Panc1 (cell line): ENCODE results near the gene TNIK. TPM values are rescaled to one million over a fixed set of nuclear protein-coding genes. Genes with fewer than 3 reads are reported as not detected.

Source experiments
- ATAC-seq: fragments of 200-7000 bp; cut with Tn5 transposase; 2 replicates; pipeline ENCODE4 v1.9.1; 2020; ENCODE audit warnings: mild to moderate bottlenecking, moderate library complexity
- BruUV-seq: library from RNA; stranded (reverse); fragments of 400-500 nt; replicated peaks from 2 replicates; lab custom pipeline; 2021; lab: Mats Ljungman, UMichigan
- CTCF ChIA-PET: fragments of 300-600 bp; sonication (Branson Sonifier 250); formaldehyde crosslinking; loops from one replicate; lab custom pipeline; 2022; ENCODE audit warnings: antibody characterized with exemption; lab: Charles Lee
- POLR2A ChIA-PET: fragments of 300-600 bp; sonication (Branson Sonifier 250); formaldehyde crosslinking; loops from one replicate; lab custom pipeline; 2022; ENCODE audit warnings: antibody characterized with exemption; lab: Charles Lee
- DNase-seq: peaks from one replicate; pipeline ENCODE4 v3.0.0-alpha.2; 2010; ENCODE audit warnings: low read depth, low spot score
- H3K27ac ChIP-seq: 2 replicates; pipeline ENCODE4 v1.5.1; 2011; ENCODE audit warnings: mild to moderate bottlenecking, low read length, inconsistent platforms
- H3K27me3 ChIP-seq: fragments of 200-500 bp; sonication (Bioruptor generic); 2 replicates; pipeline ENCODE4 v1.6.0; 2014; ENCODE audit warnings: low read length, inconsistent platforms; ENCODE audit not compliant: control insufficient read depth, insufficient read depth
- H3K36me3 ChIP-seq: fragments of 200-500 bp; sonication (Bioruptor generic); 2 replicates; pipeline ENCODE4 v1.5.1; 2014; ENCODE audit warnings: inconsistent platforms, mild to moderate bottlenecking, low read length, moderate library complexity; ENCODE audit not compliant: control insufficient read depth, insufficient read depth
- H3K4me1 ChIP-seq: 2 replicates; pipeline ENCODE4 v1.5.1; 2011; ENCODE audit warnings: inconsistent platforms, mild to moderate bottlenecking, low read length, moderate library complexity; ENCODE audit not compliant: control insufficient read depth, insufficient read depth
- H3K4me3 ChIP-seq, 2 experiments: 2 replicates each; pipeline ENCODE4 v1.5.1; 2011 to 2012; ENCODE audit warnings: low read depth in 2 of 2, low read length in 2 of 2, mild to moderate bottlenecking in 2 of 2, inconsistent platforms in 1 of 2, moderate library complexity in 1 of 2
- H3K9me3 ChIP-seq: fragments of 200-500 bp; sonication (Bioruptor generic); 2 replicates; pipeline ENCODE4 v1.5.1; 2014; ENCODE audit warnings: low read depth, mild to moderate bottlenecking, inconsistent platforms, low read length, moderate library complexity; ENCODE audit not compliant: control insufficient read depth, insufficient read depth
- POLR2AphosphoS5 ChIP-seq: IDR thresholded peaks from 2 replicates; pipeline ENCODE4 v1.6.1; 2012; ENCODE audit warnings: mild to moderate bottlenecking, low read depth, low read length, moderate library complexity
- SIN3A ChIP-seq: IDR thresholded peaks from 2 replicates; pipeline ENCODE4 v1.6.1; 2012; ENCODE audit warnings: low read depth, mild to moderate bottlenecking, low read length, moderate library complexity, borderline replicate concordance; ENCODE audit not compliant: insufficient read depth
- TCF7L2 ChIP-seq: IDR thresholded peaks from 2 replicates; pipeline ENCODE4 v1.6.1; 2011; ENCODE audit warnings: mild to moderate bottlenecking, low read depth, low read length, inconsistent platforms
- in situ Hi-C: cut with HindIII; loops from 2 replicates; pipeline ENCODE4 v1.10.0; 2016; ENCODE audit warnings: low sequenced_read_pairs, low pct_unique_long_range_greater_than_20kb
- intact Hi-C: fragments of 100-400 bp; cut with micrococcal nuclease; formaldehyde crosslinking; loops from one replicate; pipeline ENCODE4 v1.10.0; 2022; ENCODE audit not compliant: unreplicated experiment
- total RNA-seq: library from RNA; stranded (reverse); gene quantifications from one replicate; pipeline ENCODE4 v1.2.1, GENCODE V29; 2021; ENCODE audit not compliant: unreplicated experiment
- TF ChIP-seq, protein P1 (sequence below), 2 experiments: IDR thresholded peaks; 2 replicates each; pipeline ENCODE4 v1.6.1; 2011 to 2012; ENCODE audit warnings: low read depth in 2 of 2, control low read depth in 1 of 2, low read length in 1 of 2, mild to moderate bottlenecking in 1 of 2, moderate library complexity in 1 of 2; ENCODE audit not compliant: insufficient read depth in 1 of 2
- TF ChIP-seq, protein P2 (sequence below): fragments of 450-650 bp; IDR thresholded peaks from 2 replicates; pipeline ENCODE4 v1.5.1; 2017; ENCODE audit warnings: mild to moderate bottlenecking

TNIK gene
- total RNA-seq, 1 experiment from 2014 or later: 1.9 TPM

DNA sequence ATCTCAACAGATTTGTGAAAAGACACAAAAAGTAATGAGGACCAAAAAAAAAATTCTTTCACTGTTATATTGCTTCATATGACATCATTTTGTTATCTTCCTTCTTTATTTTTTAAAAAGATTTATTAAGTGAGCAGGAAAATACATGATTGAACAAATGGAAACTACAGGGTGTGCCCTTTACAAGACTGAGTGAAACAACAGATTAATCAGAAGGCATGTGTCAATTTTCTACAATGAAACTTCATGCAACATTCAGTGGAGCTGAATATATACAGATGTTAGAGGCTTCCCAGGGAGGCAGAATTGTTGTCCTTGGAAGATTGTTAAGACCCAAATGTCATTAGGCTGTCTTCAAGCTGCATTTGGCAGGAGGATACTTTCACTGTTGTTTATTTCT, 405.3 kb downstream of the TNIK start:
- H3K9me3 ChIP-seq: no peaks in the 10 kb centered on the region
- no peaks in the 10 kb centered on the region for H3K36me3 ChIP-seq
- no peak overlapping the region for H3K4me3 ChIP-seq
- POLR2A ChIA-PET: no interaction called here
- peaks cover 3% of the 10 kb centered on the region; the same call in 1 of the 2 replicates for H3K4me1 ChIP-seq
- intact Hi-C loops (loop anchor here (5.0 kb wide), 1 partner anchor 512 kb away; no protein-coding TSS in a partner anchor), in situ Hi-C loops (no loop called here)
- no TSS peak for BruUV-seq
- ATAC-seq: no peak
- TF ChIP-seq TCF7L2 (no peak), POLR2AphosphoS5 (no peak), SIN3A (no peak)
- TF ChIP-seq, protein P1, sequence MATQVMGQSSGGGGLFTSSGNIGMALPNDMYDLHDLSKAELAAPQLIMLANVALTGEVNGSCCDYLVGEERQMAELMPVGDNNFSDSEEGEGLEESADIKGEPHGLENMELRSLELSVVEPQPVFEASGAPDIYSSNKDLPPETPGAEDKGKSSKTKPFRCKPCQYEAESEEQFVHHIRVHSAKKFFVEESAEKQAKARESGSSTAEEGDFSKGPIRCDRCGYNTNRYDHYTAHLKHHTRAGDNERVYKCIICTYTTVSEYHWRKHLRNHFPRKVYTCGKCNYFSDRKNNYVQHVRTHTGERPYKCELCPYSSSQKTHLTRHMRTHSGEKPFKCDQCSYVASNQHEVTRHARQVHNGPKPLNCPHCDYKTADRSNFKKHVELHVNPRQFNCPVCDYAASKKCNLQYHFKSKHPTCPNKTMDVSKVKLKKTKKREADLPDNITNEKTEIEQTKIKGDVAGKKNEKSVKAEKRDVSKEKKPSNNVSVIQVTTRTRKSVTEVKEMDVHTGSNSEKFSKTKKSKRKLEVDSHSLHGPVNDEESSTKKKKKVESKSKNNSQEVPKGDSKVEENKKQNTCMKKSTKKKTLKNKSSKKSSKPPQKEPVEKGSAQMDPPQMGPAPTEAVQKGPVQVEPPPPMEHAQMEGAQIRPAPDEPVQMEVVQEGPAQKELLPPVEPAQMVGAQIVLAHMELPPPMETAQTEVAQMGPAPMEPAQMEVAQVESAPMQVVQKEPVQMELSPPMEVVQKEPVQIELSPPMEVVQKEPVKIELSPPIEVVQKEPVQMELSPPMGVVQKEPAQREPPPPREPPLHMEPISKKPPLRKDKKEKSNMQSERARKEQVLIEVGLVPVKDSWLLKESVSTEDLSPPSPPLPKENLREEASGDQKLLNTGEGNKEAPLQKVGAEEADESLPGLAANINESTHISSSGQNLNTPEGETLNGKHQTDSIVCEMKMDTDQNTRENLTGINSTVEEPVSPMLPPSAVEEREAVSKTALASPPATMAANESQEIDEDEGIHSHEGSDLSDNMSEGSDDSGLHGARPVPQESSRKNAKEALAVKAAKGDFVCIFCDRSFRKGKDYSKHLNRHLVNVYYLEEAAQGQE (IDR thresholded peaks at IDR 0.05; ENCODE audit: insufficient read depth in 1 of 2, low read depth in 2 of 2, low read length in 1 of 2): no peak
- TF ChIP-seq, protein P2, sequence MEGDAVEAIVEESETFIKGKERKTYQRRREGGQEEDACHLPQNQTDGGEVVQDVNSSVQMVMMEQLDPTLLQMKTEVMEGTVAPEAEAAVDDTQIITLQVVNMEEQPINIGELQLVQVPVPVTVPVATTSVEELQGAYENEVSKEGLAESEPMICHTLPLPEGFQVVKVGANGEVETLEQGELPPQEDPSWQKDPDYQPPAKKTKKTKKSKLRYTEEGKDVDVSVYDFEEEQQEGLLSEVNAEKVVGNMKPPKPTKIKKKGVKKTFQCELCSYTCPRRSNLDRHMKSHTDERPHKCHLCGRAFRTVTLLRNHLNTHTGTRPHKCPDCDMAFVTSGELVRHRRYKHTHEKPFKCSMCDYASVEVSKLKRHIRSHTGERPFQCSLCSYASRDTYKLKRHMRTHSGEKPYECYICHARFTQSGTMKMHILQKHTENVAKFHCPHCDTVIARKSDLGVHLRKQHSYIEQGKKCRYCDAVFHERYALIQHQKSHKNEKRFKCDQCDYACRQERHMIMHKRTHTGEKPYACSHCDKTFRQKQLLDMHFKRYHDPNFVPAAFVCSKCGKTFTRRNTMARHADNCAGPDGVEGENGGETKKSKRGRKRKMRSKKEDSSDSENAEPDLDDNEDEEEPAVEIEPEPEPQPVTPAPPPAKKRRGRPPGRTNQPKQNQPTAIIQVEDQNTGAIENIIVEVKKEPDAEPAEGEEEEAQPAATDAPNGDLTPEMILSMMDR: no peak
- H3K27ac ChIP-seq: no peak overlapping the region
- no peak for DNase-seq
- CTCF ChIA-PET: no interaction called here
- H3K27me3 ChIP-seq: peaks cover 5% of the 10 kb centered on the region; the same call in 1 of the 2 replicates

DNA sequence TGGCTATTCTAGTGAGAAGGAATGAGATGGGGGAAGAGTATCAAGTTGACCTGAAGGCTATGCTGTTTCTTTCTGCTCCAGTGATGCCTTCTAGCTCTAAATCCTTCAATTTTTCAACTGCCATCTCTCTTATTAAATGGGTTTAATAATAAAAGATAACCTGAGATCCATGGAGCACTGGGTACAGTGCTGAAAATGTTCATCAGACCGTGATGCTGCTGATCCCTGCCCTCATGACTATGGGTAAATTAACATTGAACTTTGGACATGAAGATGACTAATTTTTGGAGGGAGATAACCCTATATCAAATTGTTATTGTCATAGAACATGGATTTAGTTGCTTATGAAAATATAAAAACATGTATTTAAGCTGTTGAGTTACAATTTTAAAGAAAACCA, 406.0 kb downstream of the TNIK start:
- ATAC-seq (no peak), DNase-seq (no peak)
- POLR2A ChIA-PET: no interaction called here
- no peaks in the 10 kb centered on the region for H3K36me3 ChIP-seq
- no peaks in the 10 kb centered on the region for H3K9me3 ChIP-seq
- in situ Hi-C loops (no loop called here), intact Hi-C loops (loop anchor here (5.0 kb wide), 1 partner anchor 513 kb away; no protein-coding TSS in a partner anchor)
- CTCF ChIA-PET: no interaction called here
- H3K4me1 ChIP-seq: peaks cover 3% of the 10 kb centered on the region; the same call in 1 of the 2 replicates
- TF ChIP-seq, protein P2: no peak
- TF ChIP-seq, protein P1 (IDR thresholded peaks at IDR 0.05; ENCODE audit: insufficient read depth in 1 of 2, low read depth in 2 of 2, low read length in 1 of 2): no peak
- TF ChIP-seq POLR2AphosphoS5 (no peak), TCF7L2 (no peak), SIN3A (no peak)
- H3K4me3 ChIP-seq: no peak overlapping the region
- BruUV-seq: no TSS peak
- peaks cover 5% of the 10 kb centered on the region; the same call in 1 of the 2 replicates for H3K27me3 ChIP-seq
- no peak overlapping the region for H3K27ac ChIP-seq
